SK-N-SH treated with all-trans-retinoic acid at 6 μM for 48 hours (cell line): ENCODE results near the gene ZNF12.

Experiments used
- ATAC-seq: fragments of 200-7000 bp; cut with Tn5 transposase; 3 replicates; pipeline ENCODE4 v1.9.1; 2020; ENCODE audit warnings: mild to moderate bottlenecking, moderate library complexity
- ARNTL ChIP-seq: fragments of 450-650 bp; formaldehyde crosslinking; IDR thresholded peaks from 2 replicates; pipeline ENCODE4 v1.5.0; 2020; ENCODE audit warnings: low read depth, mild to moderate bottlenecking, moderate library complexity, borderline replicate concordance
- BACH2 ChIP-seq: fragments of 250-450 bp; sonication (Bioruptor Pico); IDR thresholded peaks from 2 replicates; pipeline ENCODE4 v1.9.0; 2021; ENCODE audit warnings: mild to moderate bottlenecking, borderline replicate concordance
- CSDC2 ChIP-seq: fragments of 250-450 bp; sonication (Bioruptor Pico); IDR thresholded peaks from 2 replicates; pipeline ENCODE4 v1.5.0; 2020; ENCODE audit warnings: mild to moderate bottlenecking, moderate library complexity
- CSRNP3 ChIP-seq: fragments of 250-450 bp; sonication (Bioruptor Pico); IDR thresholded peaks from 2 replicates; pipeline ENCODE4 v1.5.1; 2021; ENCODE audit warnings: mild to moderate bottlenecking, moderate library complexity
- ESRRG ChIP-seq: fragments of 250-450 bp; sonication (Bioruptor Pico); IDR thresholded peaks from 2 replicates; pipeline ENCODE4 v1.6.1; 2021; ENCODE audit warnings: mild to moderate bottlenecking
- GLIS3 ChIP-seq: fragments of 250-450 bp; sonication (Bioruptor Pico); IDR thresholded peaks from 2 replicates; pipeline ENCODE4 v1.5.0; 2020; ENCODE audit warnings: mild to moderate bottlenecking, moderate library complexity
- ISL1 ChIP-seq: fragments of 250-450 bp; sonication (Bioruptor Pico); IDR thresholded peaks from 2 replicates; pipeline ENCODE4 v2.1.2; 2022; ENCODE audit warnings: mild to moderate bottlenecking, moderate library complexity
- OSR1 ChIP-seq: fragments of 250-450 bp; sonication (Bioruptor Pico); IDR thresholded peaks from 2 replicates; pipeline ENCODE4 v1.8.0; 2022; ENCODE audit warnings: moderate library complexity, mild to moderate bottlenecking, inconsistent platforms
- PATZ1 ChIP-seq: fragments of 250-450 bp; sonication (Bioruptor Pico); IDR thresholded peaks from 2 replicates; pipeline ENCODE4 v1.8.0; 2020; ENCODE audit warnings: mild to moderate bottlenecking, moderate library complexity, borderline replicate concordance
- PPARA ChIP-seq: fragments of 250-450 bp; sonication (Bioruptor Pico); IDR thresholded peaks from 2 replicates; pipeline ENCODE4 v1.5.0; 2020; ENCODE audit warnings: mild to moderate bottlenecking, borderline replicate concordance
- RARB ChIP-seq: fragments of 250-450 bp; sonication (Bioruptor Pico); IDR thresholded peaks from 2 replicates; pipeline ENCODE4 v1.8.0; 2021; ENCODE audit warnings: mild to moderate bottlenecking, moderate library complexity
- SNAI2 ChIP-seq: fragments of 250-450 bp; sonication (Bioruptor Pico); IDR thresholded peaks from 2 replicates; pipeline ENCODE4 v1.5.0; 2020; ENCODE audit warnings: mild to moderate bottlenecking, moderate library complexity
- TCF4 ChIP-seq: fragments of 250-450 bp; sonication (Bioruptor Pico); IDR thresholded peaks from 2 replicates; pipeline ENCODE4 v1.8.0; 2021; ENCODE audit warnings: mild to moderate bottlenecking, moderate library complexity, borderline replicate concordance
- TOX ChIP-seq: fragments of 250-450 bp; sonication (Bioruptor Pico); IDR thresholded peaks from 2 replicates; pipeline ENCODE4 v1.8.0; 2021; ENCODE audit warnings: mild to moderate bottlenecking, moderate library complexity, borderline replicate concordance
- ZC3H10 ChIP-seq: fragments of 250-450 bp; sonication (Bioruptor Pico); IDR thresholded peaks from 2 replicates; pipeline ENCODE4 v1.5.1; 2021; ENCODE audit warnings: mild to moderate bottlenecking, moderate library complexity
- ZFP3 ChIP-seq: fragments of 250-450 bp; sonication (Bioruptor Pico); IDR thresholded peaks from 2 replicates; pipeline ENCODE4 v1.5.0; 2020; ENCODE audit warnings: mild to moderate bottlenecking, moderate library complexity
- ZFP30 ChIP-seq: fragments of 450-650 bp; formaldehyde crosslinking; IDR thresholded peaks from 2 replicates; pipeline ENCODE4 v1.5.0; 2022; ENCODE audit warnings: mild to moderate bottlenecking, moderate library complexity
- ZNF565 ChIP-seq: fragments of 450-650 bp; formaldehyde crosslinking; conservative IDR thresholded peaks from 2 replicates; pipeline ENCODE4 v1.5.0; 2020; ENCODE audit warnings: low read depth, mild to moderate bottlenecking, moderate library complexity
- ZNF70 ChIP-seq: fragments of 450-650 bp; formaldehyde crosslinking; IDR thresholded peaks from 2 replicates; pipeline ENCODE4 v1.5.0; 2020; ENCODE audit warnings: mild to moderate bottlenecking, moderate library complexity
- ZNF8 ChIP-seq: fragments of 450-650 bp; formaldehyde crosslinking; IDR thresholded peaks from 2 replicates; pipeline ENCODE4 v1.5.0; 2020; ENCODE audit warnings: mild to moderate bottlenecking, moderate library complexity
- TF ChIP-seq, protein P1 (sequence below): fragments of 250-450 bp; sonication (Bioruptor Pico); IDR thresholded peaks from 2 replicates; pipeline ENCODE4 v1.5.0; 2020; ENCODE audit warnings: mild to moderate bottlenecking, moderate library complexity
- TF ChIP-seq, protein P2 (sequence below): fragments of 250-450 bp; sonication (Bioruptor Pico); IDR thresholded peaks from 2 replicates; pipeline ENCODE4 v1.8.0; 2021; ENCODE audit warnings: low read depth, mild to moderate bottlenecking, moderate library complexity, borderline replicate concordance

Gene ZNF12

GRCh38 chr7:6708304-6708703, 1.6 kb upstream of the ZNF12 start:
- ATAC-seq = no peak
- TF ChIP-seq PATZ1 = no peak
- no peak for TF ChIP-seq OSR1
- no peak for TF ChIP-seq ZFP30 (CRISPR knock-in tag)
- TF ChIP-seq TOX (CRISPR knock-in tag) = no peak
- TF ChIP-seq SNAI2 = no peak
- TF ChIP-seq ARNTL (CRISPR knock-in tag) = no peak
- TF ChIP-seq, protein P1, sequence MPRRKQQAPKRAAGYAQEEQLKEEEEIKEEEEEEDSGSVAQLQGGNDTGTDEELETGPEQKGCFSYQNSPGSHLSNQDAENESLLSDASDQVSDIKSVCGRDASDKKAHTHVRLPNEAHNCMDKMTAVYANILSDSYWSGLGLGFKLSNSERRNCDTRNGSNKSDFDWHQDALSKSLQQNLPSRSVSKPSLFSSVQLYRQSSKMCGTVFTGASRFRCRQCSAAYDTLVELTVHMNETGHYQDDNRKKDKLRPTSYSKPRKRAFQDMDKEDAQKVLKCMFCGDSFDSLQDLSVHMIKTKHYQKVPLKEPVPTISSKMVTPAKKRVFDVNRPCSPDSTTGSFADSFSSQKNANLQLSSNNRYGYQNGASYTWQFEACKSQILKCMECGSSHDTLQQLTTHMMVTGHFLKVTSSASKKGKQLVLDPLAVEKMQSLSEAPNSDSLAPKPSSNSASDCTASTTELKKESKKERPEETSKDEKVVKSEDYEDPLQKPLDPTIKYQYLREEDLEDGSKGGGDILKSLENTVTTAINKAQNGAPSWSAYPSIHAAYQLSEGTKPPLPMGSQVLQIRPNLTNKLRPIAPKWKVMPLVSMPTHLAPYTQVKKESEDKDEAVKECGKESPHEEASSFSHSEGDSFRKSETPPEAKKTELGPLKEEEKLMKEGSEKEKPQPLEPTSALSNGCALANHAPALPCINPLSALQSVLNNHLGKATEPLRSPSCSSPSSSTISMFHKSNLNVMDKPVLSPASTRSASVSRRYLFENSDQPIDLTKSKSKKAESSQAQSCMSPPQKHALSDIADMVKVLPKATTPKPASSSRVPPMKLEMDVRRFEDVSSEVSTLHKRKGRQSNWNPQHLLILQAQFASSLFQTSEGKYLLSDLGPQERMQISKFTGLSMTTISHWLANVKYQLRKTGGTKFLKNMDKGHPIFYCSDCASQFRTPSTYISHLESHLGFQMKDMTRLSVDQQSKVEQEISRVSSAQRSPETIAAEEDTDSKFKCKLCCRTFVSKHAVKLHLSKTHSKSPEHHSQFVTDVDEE (CRISPR knock-in tag) = no peak
- TF ChIP-seq, protein P2, sequence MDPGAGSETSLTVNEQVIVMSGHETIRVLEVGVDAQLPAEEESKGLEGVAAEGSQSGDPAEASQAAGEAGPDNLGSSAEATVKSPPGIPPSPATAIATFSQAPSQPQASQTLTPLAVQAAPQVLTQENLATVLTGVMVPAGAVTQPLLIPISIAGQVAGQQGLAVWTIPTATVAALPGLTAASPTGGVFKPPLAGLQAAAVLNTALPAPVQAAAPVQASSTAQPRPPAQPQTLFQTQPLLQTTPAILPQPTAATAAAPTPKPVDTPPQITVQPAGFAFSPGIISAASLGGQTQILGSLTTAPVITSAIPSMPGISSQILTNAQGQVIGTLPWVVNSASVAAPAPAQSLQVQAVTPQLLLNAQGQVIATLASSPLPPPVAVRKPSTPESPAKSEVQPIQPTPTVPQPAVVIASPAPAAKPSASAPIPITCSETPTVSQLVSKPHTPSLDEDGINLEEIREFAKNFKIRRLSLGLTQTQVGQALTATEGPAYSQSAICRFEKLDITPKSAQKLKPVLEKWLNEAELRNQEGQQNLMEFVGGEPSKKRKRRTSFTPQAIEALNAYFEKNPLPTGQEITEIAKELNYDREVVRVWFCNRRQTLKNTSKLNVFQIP (CRISPR knock-in tag) = no peak
- TF ChIP-seq CSDC2 (CRISPR knock-in tag) = no peak
- TF ChIP-seq ZNF8 (CRISPR knock-in tag) = no peak
- no peak for TF ChIP-seq RARB (CRISPR knock-in tag)
- no peak for TF ChIP-seq TCF4

GRCh38 chr7:6705959-6706665, 635 bp downstream of the ZNF12 start:
- TF ChIP-seq CSDC2 (CRISPR knock-in tag) (0 out of 2 replicates have a peak, but pooled peaks have one; percentile 32), SNAI2 (no peak)
- ATAC-seq = peak; percentile 40

DNA sequence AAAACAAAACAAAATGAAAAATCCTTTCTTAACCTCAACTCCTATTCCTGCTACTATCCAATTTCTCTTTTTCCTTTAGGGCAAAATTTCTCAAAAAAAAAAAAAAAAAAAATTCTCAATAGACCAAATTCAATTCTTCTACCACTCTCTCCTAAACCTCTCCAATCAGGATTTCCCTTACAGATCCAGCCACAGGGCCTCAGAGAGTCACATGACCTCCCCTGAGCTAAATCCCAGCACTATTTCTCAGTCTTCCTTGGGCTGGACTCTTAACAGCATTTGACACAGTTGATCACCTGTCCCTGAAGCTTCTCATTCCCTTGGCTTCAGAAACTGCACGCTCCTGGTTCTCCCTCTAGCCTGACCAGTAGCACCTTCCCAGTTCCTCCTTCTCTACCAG, 4.9 kb downstream of the ZNF12 start:
- TF ChIP-seq ZFP3 (CRISPR knock-in tag) (no peak), OSR1 (no peak), ZNF565 (CRISPR knock-in tag) (no peak), BACH2 (CRISPR knock-in tag) (no peak), CSRNP3 (CRISPR knock-in tag) (no peak), GLIS3 (CRISPR knock-in tag) (no peak), ZNF70 (CRISPR knock-in tag) (no peak), ESRRG (CRISPR knock-in tag) (no peak), ZNF8 (CRISPR knock-in tag) (no peak), ZFP30 (CRISPR knock-in tag) (no peak), TOX (CRISPR knock-in tag) (no peak), PATZ1 (no peak), TCF4 (no peak), ISL1 (CRISPR knock-in tag) (no peak), ZC3H10 (CRISPR knock-in tag) (no peak), PPARA (CRISPR knock-in tag) (no peak)
- TF ChIP-seq, protein P2 (CRISPR knock-in tag) = no peak
- TF ChIP-seq, protein P1 (CRISPR knock-in tag) = no peak
- TF ChIP-seq, all 23 proteins: peak for 0
- no peak for ATAC-seq
